GM12878 (cell line): ENCODE data around the gene ANKRD31. TPM values are rescaled to one million over a fixed set of nuclear protein-coding genes. Genes with fewer than 3 reads are reported as not detected.

Source experiments
- ATAC-seq: fragments of 200-7000 bp; cut with Tn5 transposase; 3 replicates; pipeline ENCODE4 v1.9.1; 2020; ENCODE audit warnings: mild to moderate bottlenecking, moderate library complexity
- BruUV-seq: library from RNA; stranded (reverse); fragments of 400-500 nt; replicated peaks from 2 replicates; lab custom pipeline; 2021; lab: Mats Ljungman, UMichigan
- CTCF ChIA-PET: fragments of 300-600 bp; sonication (Branson Sonifier 250); formaldehyde crosslinking; extraction: SDS; loops from one replicate; lab custom pipeline; 2021; ENCODE audit warnings: inconsistent platforms; lab: Yijun Ruan, JAX
- POLR2A ChIA-PET: fragments of 350-600 bp; formaldehyde crosslinking; extraction: SDS; loops from one replicate; lab custom pipeline; 2021; ENCODE audit warnings: inconsistent platforms; lab: Charles Lee
- RAD21 ChIA-PET: fragments of 300-600 bp; sonication (Branson Sonifier 250); formaldehyde crosslinking; loops from one replicate; lab custom pipeline; 2023; ENCODE audit warnings: antibody characterized with exemption; ENCODE audit not compliant: unreplicated experiment; lab: Charles Lee
- SMC1A ChIA-PET: fragments of 300-600 bp; sonication (Branson Sonifier 250); formaldehyde crosslinking; loops from one replicate; lab custom pipeline; 2023; ENCODE audit not compliant: unreplicated experiment, uncharacterized antibody; lab: Charles Lee
- DNase-seq: peaks from one replicate; pipeline ENCODE4 v3.0.0-alpha.2; 2011; ENCODE audit warnings: low read depth, low spot score
- FAIRE-seq: peaks from 3 replicates; lab custom pipeline; 2011; peaks lifted over from hg19 to GRCh38; lab: Jason Lieb, UNC
- H2AFZ ChIP-seq: 2 replicates; pipeline ENCODE4 v1.6.0; 2011; ENCODE audit warnings: low read depth, low read length, control low read depth; ENCODE audit not compliant: control insufficient read depth
- H3K27ac ChIP-seq: 2 replicates; pipeline ENCODE4 v1.5.1; 2011; ENCODE audit warnings: control low read depth; ENCODE audit not compliant: control insufficient read depth, insufficient read depth
- H3K27me3 ChIP-seq, 2 experiments: replicated peaks in 1 of 2; 2 replicates each; pipeline versions ENCODE4 v1.6.0 to v1.6.1; 2011; ENCODE audit warnings: low read length in 1 of 2; ENCODE audit not compliant: control insufficient read depth in 2 of 2, insufficient read depth in 2 of 2
- H3K36me3 ChIP-seq, 2 experiments: 2 replicates each; pipeline ENCODE4 v1.5.1; 2011; ENCODE audit warnings: low read length in 1 of 2; ENCODE audit not compliant: control insufficient read depth in 2 of 2, insufficient read depth in 2 of 2
- H3K4me1 ChIP-seq: 2 replicates; pipeline ENCODE4 v1.6.1; 2011; ENCODE audit warnings: mild to moderate bottlenecking, low read length, moderate library complexity, mixed read lengths; ENCODE audit not compliant: control insufficient read depth, insufficient read depth
- H3K4me2 ChIP-seq: 2 replicates; pipeline ENCODE4 v1.6.0; 2011; ENCODE audit warnings: control low read depth; ENCODE audit not compliant: control insufficient read depth, insufficient read depth
- H3K4me3 ChIP-seq: fragments of 200-600 bp; sonication (generic); 2 replicates; pipeline ENCODE4 v1.5.1; 2016
- H3K79me2 ChIP-seq: 2 replicates; pipeline ENCODE4 v1.6.0; 2011; ENCODE audit warnings: low read length; ENCODE audit not compliant: control insufficient read depth, insufficient read depth
- H3K9ac ChIP-seq: 2 replicates; pipeline ENCODE4 v1.8.0; 2011; ENCODE audit warnings: low read length, control low read depth, mixed read lengths; ENCODE audit not compliant: control insufficient read depth, insufficient read depth
- H3K9me3 ChIP-seq: replicated peaks from 3 replicates; pipeline ENCODE4 v1.5.1; 2011; ENCODE audit warnings: mild to moderate bottlenecking, low read length; ENCODE audit not compliant: control insufficient read depth, insufficient read depth
- H4K20me1 ChIP-seq: 2 replicates; pipeline ENCODE4 v1.6.0; 2011; ENCODE audit not compliant: control insufficient read depth, insufficient read depth
- BCLAF1 ChIP-seq: fragments of 450-650 bp; IDR thresholded peaks from 2 replicates; pipeline ENCODE4 v1.6.1; 2017; ENCODE audit warnings: antibody characterized with exemption, mild to moderate bottlenecking, moderate library complexity
- CBX5 ChIP-seq: sonication (generic); IDR thresholded peaks from 2 replicates; pipeline ENCODE4 v1.6.1; 2016; ENCODE audit warnings: low read depth, moderate library complexity, mild to moderate bottlenecking, inconsistent platforms
- DPF2 ChIP-seq: fragments of 450-650 bp; IDR thresholded peaks from 2 replicates; pipeline ENCODE4 v1.6.1; 2017; ENCODE audit warnings: mild to moderate bottlenecking
- IKZF1 ChIP-seq: fragments of 450-650 bp; conservative IDR thresholded peaks from 2 replicates; pipeline ENCODE4 v1.6.1; 2017; ENCODE audit warnings: antibody characterized with exemption, mild to moderate bottlenecking
- NBN ChIP-seq: fragments of 450-650 bp; IDR thresholded peaks from 2 replicates; pipeline ENCODE4 v1.6.1; 2016
- NFYA ChIP-seq: IDR thresholded peaks from 2 replicates; pipeline ENCODE4 v1.6.1; 2011; ENCODE audit warnings: low read depth, mild to moderate bottlenecking, low read length, improper control_type of control experiment, borderline replicate concordance
- PAX5 ChIP-seq: IDR thresholded peaks from 2 replicates; pipeline ENCODE4 v1.6.1; 2011; ENCODE audit warnings: low read depth, low read length, borderline replicate concordance
- PML ChIP-seq: IDR thresholded peaks from 2 replicates; pipeline ENCODE4 v1.6.1; 2012; ENCODE audit warnings: low read length, inconsistent platforms
- POLR2AphosphoS2 ChIP-seq: IDR thresholded peaks from 2 replicates; pipeline ENCODE4 v1.6.1; 2011; ENCODE audit warnings: low read depth, mild to moderate bottlenecking, low read length, improper control_type of control experiment, moderate library complexity
- SIX5 ChIP-seq: IDR thresholded peaks from 2 replicates; pipeline ENCODE4 v1.6.1; 2011; ENCODE audit warnings: mild to moderate bottlenecking, low read depth, low read length, moderate library complexity; ENCODE audit not compliant: severe bottlenecking
- SMAD5 ChIP-seq: IDR thresholded peaks from 2 replicates; pipeline ENCODE4 v1.6.1; 2016; ENCODE audit warnings: antibody characterized with exemption, low read depth
- TBL1XR1 ChIP-seq: IDR thresholded peaks from 2 replicates; pipeline ENCODE4 v1.6.1; 2012; ENCODE audit warnings: low read depth, low read length, improper control_type of control experiment
- TCF12 ChIP-seq: IDR thresholded peaks from 2 replicates; pipeline ENCODE4 v1.6.1; 2011; ENCODE audit warnings: low read depth, mild to moderate bottlenecking, low read length
- USF2 ChIP-seq: IDR thresholded peaks from 2 replicates; pipeline ENCODE4 v1.6.1; 2011; ENCODE audit warnings: low read depth, low read length, improper control_type of control experiment, borderline replicate concordance
- ZNF207 ChIP-seq: fragments of 450-650 bp; IDR thresholded peaks from 2 replicates; pipeline ENCODE4 v1.6.1; 2014; ENCODE audit warnings: antibody characterized with exemption, mild to moderate bottlenecking, borderline replicate concordance
- WGBS: methylation state at CpG from one replicate; pipeline ENCODE4 v1.1.6; 2016; ENCODE audit warnings: low lambda C conversion rate; ENCODE audit not compliant: insufficient replicate concordance, insufficient coverage; ENCODE audit errors: missing lambda C conversion rate; 5-methylcytosine and 5-hydroxymethylcytosine counted together
- in situ Hi-C: fragments of 300-500 bp; cut with MboI; formaldehyde crosslinking; loops from 9 replicates; pipeline ENCODE4 v1.14.3; 2018; ENCODE audit warnings: mixed read lengths
- intact Hi-C: fragments of 100-400 bp; cut with micrococcal nuclease; formaldehyde crosslinking; loops from one replicate; pipeline ENCODE4 v1.14.2; 2022; ENCODE audit not compliant: unreplicated experiment
- polyA plus RNA-seq, 11 experiments: library from polyadenylated mRNA; depleted of rRNA in 4 of 11; unstranded in 6 of 11; stranded (reverse) in 5 of 11; fragments of >200 nt; fragmentation: Nextera tagmentation in 4 of 11; fragmentation: Illumina TruSeq in 1 of 11; extraction: Ambion mirVana in 4 of 11; extraction: Trizol in 1 of 11; gene quantifications; 1 replicate in 1 of 11; 2 replicates in 10 of 11; pipeline versions ENCODE4 v1.2.1 to v1.2.3, GENCODE V29; 2011 to 2016; ENCODE audit warnings: inconsistent platforms in 2 of 11, missing spikeins in 2 of 11, low read depth in 1 of 11
- total RNA-seq, 4 experiments: library from RNA; depleted of rRNA in 3 of 4; stranded (reverse); fragments of >200 nt in 3 of 4; fragmentation: Illumina TruSeq in 1 of 4; extraction: Trizol in 1 of 4; gene quantifications; 2 replicates each; pipeline versions ENCODE4 v1.2.1 to v1.2.3, GENCODE V29; 2013 to 2021
- TF ChIP-seq, protein P1 (sequence below): fragments of 450-650 bp; IDR thresholded peaks from 2 replicates; pipeline ENCODE4 v1.6.1; 2017; ENCODE audit warnings: low read depth, mild to moderate bottlenecking, moderate library complexity
- TF ChIP-seq, protein P2 (sequence below): fragments of 450-650 bp; formaldehyde crosslinking; IDR thresholded peaks from 2 replicates; pipeline ENCODE4 v1.5.0; 2022; ENCODE audit warnings: mild to moderate bottlenecking, missing genetic modification characterization

Gene ANKRD31
- total and polyA plus RNA-seq, 10 of the 15 experiments (the other 5 are each of a cell fraction or from before 2014, with no cell fraction given), result under 0.01 to 0.10 (median 0.04) TPM; not detected in 3

- TF ChIP-seq, protein P1, sequence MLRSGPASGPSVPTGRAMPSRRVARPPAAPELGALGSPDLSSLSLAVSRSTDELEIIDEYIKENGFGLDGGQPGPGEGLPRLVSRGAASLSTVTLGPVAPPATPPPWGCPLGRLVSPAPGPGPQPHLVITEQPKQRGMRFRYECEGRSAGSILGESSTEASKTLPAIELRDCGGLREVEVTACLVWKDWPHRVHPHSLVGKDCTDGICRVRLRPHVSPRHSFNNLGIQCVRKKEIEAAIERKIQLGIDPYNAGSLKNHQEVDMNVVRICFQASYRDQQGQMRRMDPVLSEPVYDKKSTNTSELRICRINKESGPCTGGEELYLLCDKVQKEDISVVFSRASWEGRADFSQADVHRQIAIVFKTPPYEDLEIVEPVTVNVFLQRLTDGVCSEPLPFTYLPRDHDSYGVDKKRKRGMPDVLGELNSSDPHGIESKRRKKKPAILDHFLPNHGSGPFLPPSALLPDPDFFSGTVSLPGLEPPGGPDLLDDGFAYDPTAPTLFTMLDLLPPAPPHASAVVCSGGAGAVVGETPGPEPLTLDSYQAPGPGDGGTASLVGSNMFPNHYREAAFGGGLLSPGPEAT, result no peak
- TF ChIP-seq TCF12 (no peak), IKZF1 (no peak), PML (no peak), POLR2AphosphoS2 (no peak), SMAD5 (no peak), ZNF207 (no peak), SIX5 (no peak)
These were observed 148.0 kb downstream of the ANKRD31 start (continued) for GRCh38 chr5:75088648-75089047.

DNA sequence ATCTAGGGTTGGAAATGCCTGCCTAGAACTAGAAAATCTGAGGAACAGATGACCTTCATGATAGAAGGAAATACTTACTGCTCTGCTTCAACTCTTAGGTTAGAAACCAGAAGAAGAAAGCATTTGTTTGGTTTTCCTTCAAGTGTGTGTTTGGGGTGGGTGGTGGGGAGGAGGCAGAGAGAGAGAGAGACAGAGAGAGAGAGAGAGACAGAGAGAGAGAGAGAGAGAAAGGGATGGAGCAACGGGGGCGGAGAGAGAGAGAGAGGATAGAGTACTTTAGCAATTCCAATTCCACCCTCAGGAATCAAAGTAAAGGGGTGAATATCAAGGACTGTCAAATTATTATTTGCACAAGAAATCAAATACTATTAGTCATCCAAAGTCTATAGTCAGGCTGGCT is 155.2 kb downstream of the ANKRD31 start:
- no peaks in the 10 kb centered on the region for H3K27me3 ChIP-seq
- H3K27ac ChIP-seq, result no peak overlapping the region
- H2AFZ ChIP-seq, result no peak overlapping the region
- no peak overlapping the region for H3K4me2 ChIP-seq
- no peak for ATAC-seq
- ChIA-PET SMC1A (no interaction called here), RAD21 (no interaction called here), CTCF (no interaction called here), POLR2A (no interaction called here)
- no peaks in the 10 kb centered on the region for H3K79me2 ChIP-seq
- H3K36me3 ChIP-seq, result no peaks in the 10 kb centered on the region
- intact Hi-C loops, result no loop called here
- in situ Hi-C loops, result no loop called here
- no peak for DNase-seq
- BruUV-seq, result no TSS peak
- FAIRE-seq, result no peak
- WGBS, result 90% methylated on average over 2 of the region's 2 CpGs
- no peaks in the 10 kb centered on the region for H4K20me1 ChIP-seq
- no peak overlapping the region for H3K4me3 ChIP-seq
- no peaks in the 10 kb centered on the region for H3K9me3 ChIP-seq
- no peaks in the 10 kb centered on the region for H3K4me1 ChIP-seq
- no peak overlapping the region for H3K9ac ChIP-seq
- TF ChIP-seq BCLAF1 (no peak), CBX5 (no peak), DPF2 (no peak), TBL1XR1 (no peak), PAX5 (no peak), NBN (no peak), USF2 (no peak), NFYA (no peak), SMAD5 (no peak)
- TF ChIP-seq, protein P2, sequence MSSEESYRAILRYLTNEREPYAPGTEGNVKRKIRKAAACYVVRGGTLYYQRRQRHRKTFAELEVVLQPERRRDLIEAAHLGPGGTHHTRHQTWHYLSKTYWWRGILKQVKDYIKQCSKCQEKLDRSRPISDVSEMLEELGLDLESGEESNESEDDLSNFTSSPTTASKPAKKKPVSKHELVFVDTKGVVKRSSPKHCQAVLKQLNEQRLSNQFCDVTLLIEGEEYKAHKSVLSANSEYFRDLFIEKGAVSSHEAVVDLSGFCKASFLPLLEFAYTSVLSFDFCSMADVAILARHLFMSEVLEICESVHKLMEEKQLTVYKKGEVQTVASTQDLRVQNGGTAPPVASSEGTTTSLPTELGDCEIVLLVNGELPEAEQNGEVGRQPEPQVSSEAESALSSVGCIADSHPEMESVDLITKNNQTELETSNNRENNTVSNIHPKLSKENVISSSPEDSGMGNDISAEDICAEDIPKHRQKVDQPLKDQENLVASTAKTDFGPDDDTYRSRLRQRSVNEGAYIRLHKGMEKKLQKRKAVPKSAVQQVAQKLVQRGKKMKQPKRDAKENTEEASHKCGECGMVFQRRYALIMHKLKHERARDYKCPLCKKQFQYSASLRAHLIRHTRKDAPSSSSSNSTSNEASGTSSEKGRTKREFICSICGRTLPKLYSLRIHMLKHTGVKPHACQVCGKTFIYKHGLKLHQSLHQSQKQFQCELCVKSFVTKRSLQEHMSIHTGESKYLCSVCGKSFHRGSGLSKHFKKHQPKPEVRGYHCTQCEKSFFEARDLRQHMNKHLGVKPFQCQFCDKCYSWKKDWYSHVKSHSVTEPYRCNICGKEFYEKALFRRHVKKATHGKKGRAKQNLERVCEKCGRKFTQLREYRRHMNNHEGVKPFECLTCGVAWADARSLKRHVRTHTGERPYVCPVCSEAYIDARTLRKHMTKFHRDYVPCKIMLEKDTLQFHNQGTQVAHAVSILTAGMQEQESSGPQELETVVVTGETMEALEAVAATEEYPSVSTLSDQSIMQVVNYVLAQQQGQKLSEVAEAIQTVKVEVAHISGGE (CRISPR knock-in tag), result no peak
